GM19372 (cell line): ENCODE measurements around the gene NUB1.

Source experiments
- ATAC-seq: cut with Tn5 transposase; IDR thresholded peaks from one replicate; pipeline ENCODE4 v1.9.1; 2021; ENCODE audit warnings: mild to moderate bottlenecking, low read depth, moderate library complexity; ENCODE audit not compliant: unreplicated experiment

NUB1 gene

DNA sequence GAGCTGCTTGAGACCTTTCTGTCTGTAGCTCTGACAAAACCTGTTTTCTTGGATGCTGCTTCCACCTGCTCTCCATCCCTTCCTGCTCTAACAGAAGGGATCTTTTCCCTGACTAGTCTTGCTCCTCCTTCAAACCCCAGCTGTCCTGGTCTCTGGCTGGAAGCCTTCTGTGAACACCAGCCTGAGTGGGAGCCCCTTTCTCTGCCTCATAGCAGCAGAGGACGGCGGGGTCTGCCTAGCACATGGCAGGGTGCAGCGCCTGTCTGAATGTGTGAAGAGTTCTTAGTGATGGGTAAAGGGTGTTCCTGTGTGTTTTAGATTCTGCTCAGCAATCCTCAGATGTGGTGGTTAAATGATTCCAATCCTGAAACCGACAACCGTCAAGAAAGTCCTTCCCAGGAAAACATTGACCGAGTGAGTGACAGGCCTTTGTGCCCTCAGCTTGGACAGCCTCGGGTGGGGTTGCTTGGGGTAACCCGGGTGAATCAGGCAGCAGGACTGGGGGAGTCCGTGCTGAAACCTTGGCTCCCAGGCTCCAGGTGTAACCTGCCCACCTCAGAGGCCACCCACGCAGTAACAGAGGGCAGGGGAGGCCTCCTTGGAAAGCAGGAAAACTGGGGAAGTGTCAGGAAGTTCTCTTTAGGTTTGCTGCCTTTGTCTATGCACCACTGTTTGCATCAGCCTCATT lies 34.1 kb downstream of the NUB1 start:
- ATAC-seq: no peak

DNA sequence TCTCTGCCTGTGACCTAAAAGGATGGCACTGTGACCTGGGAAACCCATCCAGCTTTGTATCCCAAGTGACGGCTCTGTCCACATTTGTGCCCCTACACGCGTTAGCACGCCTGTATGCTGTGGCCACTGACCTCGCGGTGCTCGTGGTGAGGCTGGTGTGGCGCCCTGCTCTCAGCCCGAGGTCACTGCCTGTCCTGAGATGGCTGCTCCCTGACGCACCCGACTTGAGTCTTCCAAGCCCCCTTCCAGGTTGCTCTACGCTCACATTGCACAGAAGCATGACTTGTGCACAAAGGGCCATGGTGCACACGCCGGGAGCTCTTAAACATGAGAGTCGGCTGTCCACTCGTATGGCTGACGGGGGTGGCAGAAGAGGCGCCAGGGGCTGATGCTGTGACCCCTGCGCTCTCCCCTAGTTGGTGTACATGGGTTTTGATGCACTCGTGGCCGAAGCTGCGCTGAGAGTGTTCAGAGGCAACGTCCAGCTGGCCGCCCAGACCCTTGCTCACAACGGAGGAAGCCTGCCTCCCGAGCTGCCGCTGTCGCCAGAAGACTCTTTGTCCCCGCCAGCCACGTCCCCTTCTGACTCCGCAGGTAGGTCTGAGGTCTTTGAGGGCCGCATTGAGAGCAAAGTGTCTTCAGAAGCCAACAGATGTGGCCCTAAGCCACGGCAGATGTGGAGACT lies 34.7 kb downstream of the NUB1 start:
- ATAC-seq: no peak

- ATAC-seq: no peak
Observed at GRCh38 chr7:151377406-151377805, 35.8 kb downstream of the NUB1 start.

DNA sequence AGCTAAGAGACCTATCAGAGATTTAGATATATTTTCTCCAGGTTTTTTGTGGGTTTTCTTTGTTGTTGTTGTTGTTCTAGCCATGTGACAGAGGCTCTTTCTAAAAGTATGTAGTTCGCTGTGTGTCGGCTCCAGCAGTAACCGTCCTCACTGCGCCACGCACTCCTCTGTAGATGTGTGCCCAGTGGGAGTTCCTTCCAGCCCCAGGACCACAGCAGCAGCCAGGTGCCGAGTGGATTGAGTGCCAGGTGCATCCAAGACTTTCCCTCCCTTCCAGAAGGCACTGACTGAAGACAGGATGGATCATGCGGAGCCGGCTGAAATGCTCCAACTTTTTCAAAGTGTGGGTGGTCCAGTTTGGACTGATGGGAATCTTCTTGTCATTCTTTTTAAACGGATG lies 36.4 kb downstream of the NUB1 start:
- ATAC-seq: no peak

- ATAC-seq: no peak
Observed at GRCh38 chr7:151378496-151379192, 37.0 kb downstream of the NUB1 start.

- no peak for ATAC-seq
Observed at GRCh38 chr7:151379193-151379520, 37.5 kb downstream of the NUB1 start.

DNA sequence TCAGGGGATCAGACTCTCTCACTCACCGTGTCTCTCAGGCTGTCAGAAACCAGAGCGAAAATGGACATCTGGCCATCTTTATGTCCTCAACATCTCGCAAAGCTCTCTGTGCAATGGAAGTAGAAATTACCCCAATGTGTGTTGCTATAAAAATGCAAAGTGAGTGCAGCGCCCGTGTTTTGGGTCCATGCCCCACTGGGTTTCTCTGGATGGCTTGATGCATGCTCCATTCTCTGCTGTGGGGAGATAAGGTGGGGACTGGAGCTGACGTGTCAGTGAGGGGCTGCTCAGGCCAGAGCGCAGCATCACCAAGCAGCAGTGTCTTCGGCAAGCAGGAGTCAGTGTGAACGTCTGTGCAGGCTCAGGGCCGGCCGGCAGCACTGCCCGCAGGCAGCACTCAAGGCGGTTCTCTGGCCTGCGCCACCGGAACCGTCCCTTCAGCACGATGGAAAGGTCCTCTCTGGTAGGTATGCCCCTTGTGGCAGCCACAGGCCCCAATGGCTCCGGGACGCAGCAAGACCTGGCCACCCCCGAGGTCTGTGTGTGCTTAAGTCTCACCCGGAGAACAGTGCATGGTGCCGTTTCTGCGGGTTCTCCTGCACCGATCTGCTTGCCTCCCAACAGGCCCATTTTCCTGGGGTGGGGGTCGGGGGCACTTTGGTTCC lies 38.1 kb downstream of the NUB1 start:
- no peak for ATAC-seq

GRCh38 chr7:151380199-151381097 lies 38.8 kb downstream of the NUB1 start:
- peak; percentile 8 for ATAC-seq

GRCh38 chr7:151381098-151381347 lies 39.4 kb downstream of the NUB1 start:
- ATAC-seq: peak; percentile 23

DNA sequence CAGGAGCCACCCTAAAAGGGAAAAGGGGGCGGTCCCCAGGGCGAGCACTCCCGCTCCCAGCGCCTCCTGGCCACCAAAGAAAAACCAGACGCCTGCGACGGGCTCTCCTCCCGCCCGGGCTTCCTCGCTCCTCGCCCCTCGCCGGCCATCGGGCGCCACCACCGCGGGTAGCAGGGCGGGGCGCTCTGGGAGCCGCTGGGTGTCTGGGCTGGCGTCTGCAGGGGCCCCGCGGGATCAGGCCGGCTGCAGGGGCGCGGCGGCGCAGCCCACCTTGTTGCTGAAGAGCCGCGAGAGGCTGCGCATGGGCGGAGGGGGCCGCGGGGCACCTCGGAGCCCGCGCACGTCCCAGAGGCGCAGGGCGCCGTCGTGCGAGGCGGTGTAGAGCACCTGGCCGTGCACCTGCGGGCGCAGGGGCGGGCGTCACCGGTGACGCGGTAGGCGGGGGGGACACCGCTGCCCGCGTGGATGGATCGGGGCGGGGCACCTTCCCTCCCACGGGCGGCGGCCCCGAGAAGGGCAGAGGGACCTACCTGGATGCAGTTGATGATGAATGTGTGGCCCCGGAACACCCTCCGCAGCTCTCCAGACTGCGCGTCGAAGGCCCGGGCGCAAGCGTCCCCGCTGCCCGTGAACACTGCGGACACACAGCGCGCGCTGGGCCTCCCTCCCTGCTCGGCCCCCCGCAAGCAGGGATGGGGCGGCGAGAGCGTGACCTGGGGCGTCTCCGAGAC lies 39.9 kb downstream of the NUB1 start:
- ATAC-seq: peak; percentile 49

DNA sequence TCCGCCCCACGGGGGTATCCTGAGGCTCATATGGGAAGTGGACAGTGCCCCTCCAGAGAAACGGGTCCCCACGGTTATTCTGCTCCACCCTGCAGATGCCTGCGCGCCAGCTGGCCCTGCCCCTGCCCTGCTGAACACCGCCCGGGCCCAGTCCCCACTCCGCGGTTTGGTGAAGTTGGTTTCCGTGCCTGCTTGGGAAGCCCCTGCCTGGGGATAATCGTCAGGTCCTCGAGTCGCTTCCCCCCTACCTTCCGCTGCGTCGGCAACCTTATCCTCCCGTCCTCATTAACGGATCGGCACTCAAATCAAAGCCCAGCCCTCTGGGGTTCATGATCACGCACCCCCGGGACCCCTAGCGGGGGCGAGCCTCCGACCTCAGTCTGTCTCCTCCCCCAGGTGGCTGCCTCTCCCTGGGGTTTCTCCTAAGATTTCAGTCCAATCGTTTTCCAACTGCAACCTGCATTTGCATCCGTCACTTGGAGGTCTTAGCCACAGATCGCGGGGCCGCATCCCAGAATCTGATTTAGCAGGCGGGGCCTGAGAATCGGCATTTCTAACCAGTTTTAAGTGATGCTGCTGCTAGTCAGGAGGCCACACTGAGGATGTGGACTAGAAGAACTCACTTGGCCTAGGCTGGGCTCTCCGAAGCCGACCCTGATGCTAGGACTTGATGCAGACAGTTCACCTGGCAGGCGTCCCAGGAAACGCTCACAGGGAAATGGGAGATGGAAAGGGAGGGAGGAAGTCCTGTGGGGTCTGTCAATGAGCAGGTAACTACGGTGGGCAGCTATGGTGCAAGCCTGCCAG lies 40.7 kb downstream of the NUB1 start:
- no peak for ATAC-seq

- ATAC-seq: no peak
Observed at GRCh38 chr7:151383638-151384351, 42.2 kb downstream of the NUB1 start.

- no peak for ATAC-seq
Observed at GRCh38 chr7:151384352-151384697, 42.7 kb downstream of the NUB1 start.

GRCh38 chr7:151384776-151385625 lies 43.4 kb downstream of the NUB1 start:
- no peak for ATAC-seq

- no peak for ATAC-seq
Observed at GRCh38 chr7:151385626-151386300, 44.2 kb downstream of the NUB1 start.

DNA sequence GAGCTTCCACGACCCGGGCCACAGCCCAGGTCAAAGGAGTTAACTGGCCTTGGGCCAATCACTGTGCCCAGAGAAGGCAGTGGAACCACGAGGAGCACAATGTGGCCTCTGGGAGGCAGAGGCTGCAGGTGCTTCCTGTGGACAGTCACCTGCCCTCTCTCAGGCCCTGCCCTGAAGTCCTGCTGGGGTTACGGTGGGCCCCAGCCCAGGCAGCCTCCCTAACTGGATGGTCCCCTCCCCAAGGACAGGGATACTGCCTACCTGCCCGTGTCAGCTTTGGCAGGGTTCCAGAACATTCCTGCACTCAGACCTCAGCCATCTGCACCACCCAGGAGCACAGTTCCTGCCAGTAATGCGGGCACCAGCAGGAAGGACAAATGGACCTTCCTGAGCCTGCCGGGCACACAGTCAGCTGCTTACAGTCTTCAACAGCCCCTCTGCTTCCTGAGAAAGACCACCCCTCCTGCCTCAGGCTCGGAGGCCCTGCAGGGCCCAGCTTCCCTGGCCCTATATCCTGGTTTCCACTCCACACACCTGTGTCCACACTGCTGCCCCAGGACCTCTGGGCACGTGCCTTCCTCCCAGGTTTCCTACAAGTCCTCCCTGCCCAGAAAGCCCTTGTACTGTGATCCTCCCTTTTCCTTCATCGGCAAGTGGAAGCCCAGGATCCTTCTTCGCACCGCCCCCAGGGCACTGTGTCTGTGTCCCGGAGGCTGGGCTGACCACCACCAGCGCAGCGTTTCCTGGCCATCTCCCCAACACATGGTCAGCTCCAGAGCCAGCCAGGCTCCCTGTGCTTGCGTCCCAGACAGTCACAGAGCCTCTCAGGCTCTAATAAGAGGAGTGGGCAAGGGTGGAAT lies 44.9 kb downstream of the NUB1 start:
- no peak for ATAC-seq
